ENCODE measurements around the gene RAB40C.

RAB40C gene

GRCh38 chr16:631808-632358 lies 42.0 kb downstream of the RAB40C start:
- DNase-seq (ENCODE audit: low spot score), result no peak

- DNase-seq (ENCODE audit: low spot score), result no peak
Observed at GRCh38 chr16:632486-633335, 42.8 kb downstream of the RAB40C start.

GRCh38 chr16:633336-634050 lies 43.6 kb downstream of the RAB40C start:
- DNase-seq (ENCODE audit: low spot score), result no peak

- no peak for DNase-seq (ENCODE audit: low spot score)
Observed at GRCh38 chr16:634051-634670, 44.3 kb downstream of the RAB40C start.

GRCh38 chr16:634996-635395 lies 45.1 kb downstream of the RAB40C start:
- no peak for DNase-seq (ENCODE audit: low spot score)

- DNase-seq (ENCODE audit: low spot score), result no peak
Observed at GRCh38 chr16:635573-636205, 45.8 kb downstream of the RAB40C start.

- peak; percentile 93 for DNase-seq (ENCODE audit: low spot score)
Observed at GRCh38 chr16:636206-637080, 46.6 kb downstream of the RAB40C start, which contains the start of gene METTL26. TSS of gene METTL26 (minus strand) at chr16:636305. CDS start at chr16:636290, 15 bp downstream.

- DNase-seq (ENCODE audit: low spot score), result peak; percentile 97
Observed at GRCh38 chr16:637081-638018, 47.5 kb downstream of the RAB40C start.

GRCh38 chr16:638034-638543 lies 48.2 kb downstream of the RAB40C start:
- no peak for DNase-seq (ENCODE audit: low spot score)

GRCh38 chr16:638836-639235 lies 49.0 kb downstream of the RAB40C start:
- no peak for DNase-seq (ENCODE audit: low spot score)

GRCh38 chr16:640614-641013 lies 50.7 kb downstream of the RAB40C start:
- no peak for DNase-seq (ENCODE audit: low spot score)

GRCh38 chr16:641326-642188 lies 51.7 kb downstream of the RAB40C start, which contains the start of gene MCRIP2:
TSS of gene MCRIP2 (plus strand) at chr16:641828. CDS start at chr16:641992, 164 bp downstream.
- peak; percentile 90 for DNase-seq (ENCODE audit: low spot score)

GRCh38 chr16:642189-643049 lies 52.6 kb downstream of the RAB40C start:
- peak; percentile 62 for DNase-seq (ENCODE audit: low spot score)

GRCh38 chr16:643050-643368 lies 53.1 kb downstream of the RAB40C start:
- DNase-seq (ENCODE audit: low spot score), result no peak

- no peak for DNase-seq (ENCODE audit: low spot score)
Observed at GRCh38 chr16:644556-644955, 54.7 kb downstream of the RAB40C start.

GRCh38 chr16:645852-646678 lies 56.2 kb downstream of the RAB40C start:
- DNase-seq (ENCODE audit: low spot score), result no peak

GRCh38 chr16:646679-647172 lies 56.9 kb downstream of the RAB40C start:
- DNase-seq (ENCODE audit: low spot score), result no peak
